Suprapubic skin (tissue), 4 donors: ENCODE data around the gene OR2F2. TPM values are rescaled to one million over a fixed set of nuclear protein-coding genes. Genes with fewer than 3 reads are reported as not detected.

Experiments used
- DNase-seq, 2 donors: peaks; one replicate each; pipeline ENCODE4 v3.0.0-alpha.2; 2019; ENCODE audit warnings: low spot score in 2 of 2
- H3K27ac ChIP-seq: fragments of 200-600 bp; sonication (generic); one replicate; pipeline ENCODE4 v1.5.1; 2019
- H3K27me3 ChIP-seq: fragments of 200-600 bp; sonication (generic); one replicate; pipeline ENCODE4 v1.5.1; 2019
- H3K36me3 ChIP-seq: fragments of 200-600 bp; sonication (generic); one replicate; pipeline ENCODE4 v1.5.1; 2019
- H3K4me1 ChIP-seq: fragments of 200-600 bp; sonication (generic); one replicate; pipeline ENCODE4 v1.5.1; 2019
- H3K4me3 ChIP-seq: fragments of 200-600 bp; sonication (generic); one replicate; pipeline ENCODE4 v1.5.1; 2019; ENCODE audit warnings: mild to moderate bottlenecking
- H3K9me3 ChIP-seq: fragments of 200-600 bp; sonication (generic); one replicate; pipeline ENCODE4 v1.5.1; 2019
- EP300 ChIP-seq: sonication (generic); formaldehyde crosslinking; IDR thresholded peaks from one replicate; pipeline ENCODE4 v1.6.1; 2017; ENCODE audit warnings: antibody characterized with exemption
- POLR2A ChIP-seq, 2 donors: fragments of 450-650 bp; IDR thresholded peaks; one replicate each; pipeline ENCODE4 v1.6.1; 2017; ENCODE audit warnings: antibody characterized with exemption in 2 of 2, mild to moderate bottlenecking in 2 of 2, moderate library complexity in 2 of 2
- POLR2AphosphoS5 ChIP-seq, 3 donors: sonication (generic); formaldehyde crosslinking; IDR thresholded peaks; one replicate each; pipeline ENCODE4 v1.6.1; 2017; ENCODE audit warnings: antibody characterized with exemption in 3 of 3
- WGBS: methylation state at CpG from one replicate; pipeline ENCODE4 v1.1.5; 2018; 5-methylcytosine and 5-hydroxymethylcytosine counted together
- total RNA-seq, 4 donors: library from RNA; depleted of rRNA; stranded (reverse); fragments of >200 nt; gene quantifications; one replicate each; pipeline ENCODE4 v1.1.0, GENCODE V29; 2016
- TF ChIP-seq, protein P1 (sequence below), 2 donors: fragments of 200-600 bp in 1 of 2; fragments of 450-650 bp in 1 of 2; sonication (generic) in 1 of 2; IDR thresholded peaks; one replicate each; pipeline ENCODE4 v1.5.1; 2016 to 2019; ENCODE audit warnings: antibody characterized with exemption in 2 of 2, mild to moderate bottlenecking in 1 of 2, moderate library complexity in 1 of 2

OR2F2 gene
- total RNA-seq, 4 donors from 2014 or later = not detected

DNA sequence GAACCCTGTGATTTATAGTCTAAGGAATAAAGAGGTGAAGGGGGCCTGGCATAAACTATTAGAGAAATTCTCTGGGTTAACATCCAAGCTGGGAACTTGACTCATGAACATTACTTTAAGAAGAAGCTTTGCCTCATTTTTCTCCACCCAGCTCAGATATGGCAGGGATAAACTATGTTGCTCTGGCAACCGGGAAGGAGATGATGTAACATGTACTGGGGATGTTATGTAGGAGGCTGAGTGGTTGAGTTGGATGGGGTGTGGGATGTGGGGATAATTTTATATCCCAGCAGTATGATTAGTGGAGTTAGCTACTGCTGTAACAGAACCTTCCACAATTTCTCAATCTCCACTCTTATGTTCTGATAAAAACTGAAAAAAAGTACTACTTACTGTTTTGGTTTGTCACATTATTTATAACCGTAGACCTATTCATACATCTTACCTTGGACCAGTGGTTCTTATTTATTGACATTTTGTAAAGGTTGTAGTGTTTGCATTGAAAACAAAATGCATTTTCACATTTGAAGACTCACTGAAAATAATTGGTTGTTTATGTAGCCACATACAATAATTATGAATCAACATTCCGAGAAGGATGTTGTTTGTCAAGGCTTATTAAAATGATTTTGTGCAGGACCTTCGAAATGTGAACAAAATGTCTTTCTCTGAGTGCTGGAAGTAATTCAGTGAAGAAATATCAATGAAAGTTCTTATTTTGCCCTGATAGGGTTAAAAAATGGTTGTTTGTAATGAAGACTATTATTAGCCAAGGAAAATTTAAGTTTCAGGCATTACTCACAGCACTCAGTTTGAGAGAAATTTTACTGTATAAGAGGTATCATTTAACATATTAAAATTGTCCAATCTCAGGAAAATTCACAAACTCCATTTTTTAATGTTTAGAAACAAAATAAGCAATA is 1.3 kb downstream of the OR2F2 start:
- DNase-seq = no peak
- 72% methylated on average over 4 of the region's 4 CpGs for WGBS
- TF ChIP-seq POLR2AphosphoS5 (IDR thresholded peaks at IDR 0.05) (no peak), POLR2A (IDR thresholded peaks at IDR 0.05) (no peak), EP300 (no peak)
- TF ChIP-seq, protein P1, sequence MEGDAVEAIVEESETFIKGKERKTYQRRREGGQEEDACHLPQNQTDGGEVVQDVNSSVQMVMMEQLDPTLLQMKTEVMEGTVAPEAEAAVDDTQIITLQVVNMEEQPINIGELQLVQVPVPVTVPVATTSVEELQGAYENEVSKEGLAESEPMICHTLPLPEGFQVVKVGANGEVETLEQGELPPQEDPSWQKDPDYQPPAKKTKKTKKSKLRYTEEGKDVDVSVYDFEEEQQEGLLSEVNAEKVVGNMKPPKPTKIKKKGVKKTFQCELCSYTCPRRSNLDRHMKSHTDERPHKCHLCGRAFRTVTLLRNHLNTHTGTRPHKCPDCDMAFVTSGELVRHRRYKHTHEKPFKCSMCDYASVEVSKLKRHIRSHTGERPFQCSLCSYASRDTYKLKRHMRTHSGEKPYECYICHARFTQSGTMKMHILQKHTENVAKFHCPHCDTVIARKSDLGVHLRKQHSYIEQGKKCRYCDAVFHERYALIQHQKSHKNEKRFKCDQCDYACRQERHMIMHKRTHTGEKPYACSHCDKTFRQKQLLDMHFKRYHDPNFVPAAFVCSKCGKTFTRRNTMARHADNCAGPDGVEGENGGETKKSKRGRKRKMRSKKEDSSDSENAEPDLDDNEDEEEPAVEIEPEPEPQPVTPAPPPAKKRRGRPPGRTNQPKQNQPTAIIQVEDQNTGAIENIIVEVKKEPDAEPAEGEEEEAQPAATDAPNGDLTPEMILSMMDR (IDR thresholded peaks at IDR 0.05) = no peak
- no peak overlapping the region for H3K4me3 ChIP-seq
- no peaks in the 10 kb centered on the region for H3K27me3 ChIP-seq
- H3K4me1 ChIP-seq = no peaks in the 10 kb centered on the region
- H3K27ac ChIP-seq = no peak overlapping the region
- H3K36me3 ChIP-seq = no peaks in the 10 kb centered on the region
- no peaks in the 10 kb centered on the region for H3K9me3 ChIP-seq

DNA sequence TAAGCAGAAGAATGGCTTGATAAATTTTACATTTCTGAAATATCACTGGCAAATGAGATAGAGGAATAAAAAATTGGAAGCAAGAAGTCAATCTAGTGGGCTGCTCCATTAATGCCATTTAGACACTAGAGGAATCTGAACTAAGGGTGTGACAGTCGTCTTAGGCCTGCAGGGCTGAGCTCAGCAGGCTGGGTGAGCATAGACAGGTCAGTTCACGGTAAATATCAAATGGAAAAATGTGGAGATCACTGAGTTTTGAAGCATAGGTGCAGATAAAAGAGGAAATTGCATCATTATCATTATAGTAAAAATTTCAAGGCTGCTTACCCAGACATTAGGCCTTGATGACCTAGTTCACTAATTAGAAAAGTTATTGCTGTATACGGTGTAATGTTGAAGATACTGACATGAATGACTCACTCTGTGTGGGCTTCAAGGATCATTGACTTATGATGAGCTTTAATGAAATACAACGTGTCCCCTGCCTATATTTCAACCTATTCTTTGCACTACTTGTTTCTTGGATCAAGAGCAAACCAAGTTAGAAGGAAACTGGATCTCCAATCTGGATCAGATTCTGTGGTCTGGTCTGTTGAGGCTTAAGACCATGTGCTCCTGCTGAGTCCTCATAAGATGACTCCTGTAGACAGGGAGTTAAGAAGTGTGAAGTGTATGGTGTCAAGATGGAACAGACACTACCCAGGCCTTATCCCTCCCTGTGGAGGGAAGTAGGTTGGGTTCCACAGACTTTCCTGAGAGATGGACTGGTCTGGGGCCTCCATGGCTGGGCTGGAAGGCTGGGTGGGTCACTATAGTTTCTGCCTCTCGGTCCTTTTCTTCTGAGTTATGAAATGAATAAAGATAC is 3.6 kb downstream of the OR2F2 start:
- DNase-seq = no peak
- TF ChIP-seq EP300 (no peak), POLR2A (IDR thresholded peaks at IDR 0.05) (no peak), POLR2AphosphoS5 (IDR thresholded peaks at IDR 0.05) (no peak)
- TF ChIP-seq, protein P1 (IDR thresholded peaks at IDR 0.05) = no peak
- Histone ChIP-seq H3K9me3 (no peaks in the 10 kb centered on the region), H3K4me3 (no peak overlapping the region), H3K27me3 (no peaks in the 10 kb centered on the region), H3K27ac (no peak overlapping the region), H3K4me1 (no peaks in the 10 kb centered on the region), H3K36me3 (no peaks in the 10 kb centered on the region)
- WGBS = 73% methylated on average over 5 of the region's 5 CpGs

DNA sequence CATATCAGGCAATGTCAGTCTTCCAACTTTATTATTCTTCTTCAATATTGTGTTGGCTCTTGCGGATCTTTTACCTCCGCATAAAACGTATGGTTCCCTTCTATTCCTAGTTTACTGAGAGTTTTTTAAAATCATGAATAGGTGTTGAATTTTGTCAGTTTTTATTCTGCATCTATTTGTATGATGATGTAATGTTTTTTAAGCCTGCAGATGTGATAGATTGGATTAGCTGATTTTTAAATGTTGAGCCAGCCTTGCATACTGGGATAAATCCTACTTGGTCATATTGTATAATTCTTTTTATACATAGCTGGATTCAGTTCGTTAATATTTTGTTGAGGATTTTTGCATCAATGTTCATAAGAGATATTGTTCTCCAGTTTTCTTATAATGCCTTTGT is 10.4 kb downstream of the OR2F2 start:
- no peaks in the 10 kb centered on the region for H3K27me3 ChIP-seq
- 77% methylated on average over 4 of the region's 4 CpGs for WGBS
- H3K4me1 ChIP-seq = no peaks in the 10 kb centered on the region
- no peaks in the 10 kb centered on the region for H3K9me3 ChIP-seq
- DNase-seq = no peak
- no peaks in the 10 kb centered on the region for H3K36me3 ChIP-seq
- H3K27ac ChIP-seq = no peak overlapping the region
- TF ChIP-seq, protein P1 (IDR thresholded peaks at IDR 0.05) = no peak
- no peak for TF ChIP-seq EP300
- no peak for TF ChIP-seq POLR2A (IDR thresholded peaks at IDR 0.05)
- no peak for TF ChIP-seq POLR2AphosphoS5 (IDR thresholded peaks at IDR 0.05)
- no peak overlapping the region for H3K4me3 ChIP-seq

DNA sequence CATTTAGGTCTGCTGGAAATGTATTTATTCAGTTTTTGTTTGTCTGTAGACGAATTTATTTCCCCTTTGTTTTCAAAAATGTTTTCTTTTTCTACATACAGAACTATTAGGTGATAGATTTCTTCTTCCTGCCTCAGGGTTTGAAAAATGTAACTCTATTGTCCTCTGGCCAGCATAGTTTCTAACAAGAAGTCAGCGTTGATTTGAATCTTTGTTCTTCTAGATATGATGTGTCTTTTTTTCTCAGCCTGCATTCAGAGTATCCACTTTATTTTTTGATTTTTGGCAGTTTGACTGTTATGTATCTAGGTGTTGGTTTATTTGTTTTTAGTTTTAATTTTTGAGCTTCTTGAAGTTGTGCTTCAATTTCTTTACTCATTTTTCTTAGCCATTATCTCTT is 12.1 kb downstream of the OR2F2 start:
- H3K27me3 ChIP-seq = no peaks in the 10 kb centered on the region
- no peak overlapping the region for H3K4me3 ChIP-seq
- H3K36me3 ChIP-seq = no peaks in the 10 kb centered on the region
- no peaks in the 10 kb centered on the region for H3K9me3 ChIP-seq
- DNase-seq = no peak
- 69% methylated on average over 2 of the region's 2 CpGs for WGBS
- H3K4me1 ChIP-seq = no peaks in the 10 kb centered on the region
- no peak overlapping the region for H3K27ac ChIP-seq
- TF ChIP-seq, protein P1 (IDR thresholded peaks at IDR 0.05) = no peak
- TF ChIP-seq POLR2A (IDR thresholded peaks at IDR 0.05) (no peak), POLR2AphosphoS5 (IDR thresholded peaks at IDR 0.05) (no peak), EP300 (no peak)

DNA sequence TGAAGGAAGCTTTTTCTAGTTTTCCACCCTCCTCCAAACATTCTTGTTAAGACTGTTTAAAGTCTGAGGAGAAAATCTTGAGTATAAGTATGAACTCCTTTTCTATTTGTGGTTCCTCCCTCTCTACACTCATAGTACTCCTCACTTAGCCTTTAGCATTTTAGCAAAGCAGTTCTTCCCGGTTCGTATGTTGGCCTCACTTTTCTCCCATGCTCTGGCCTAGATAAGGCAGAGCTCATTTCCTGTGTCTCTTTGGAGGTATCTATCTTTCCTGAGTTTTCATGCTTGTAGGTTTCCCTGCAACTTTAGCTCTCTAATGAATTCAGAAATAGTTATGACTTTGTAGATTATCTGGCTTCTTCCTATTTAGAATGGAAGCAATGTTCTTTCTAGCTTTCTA is 13.7 kb downstream of the OR2F2 start:
- Histone ChIP-seq H3K27me3 (no peaks in the 10 kb centered on the region), H3K4me3 (no peak overlapping the region), H3K9me3 (no peaks in the 10 kb centered on the region), H3K27ac (no peak overlapping the region), H3K4me1 (no peaks in the 10 kb centered on the region), H3K36me3 (no peaks in the 10 kb centered on the region)
- no peak for TF ChIP-seq POLR2A (IDR thresholded peaks at IDR 0.05)
- TF ChIP-seq, protein P1 (IDR thresholded peaks at IDR 0.05) = no peak
- no peak for TF ChIP-seq EP300
- no peak for TF ChIP-seq POLR2AphosphoS5 (IDR thresholded peaks at IDR 0.05)
- no peak for DNase-seq
- 42% methylated on average over 2 of the region's 2 CpGs for WGBS
